ENCODE results near the gene PODXL.

PODXL gene

GRCh38 chr7:131563918-131564317 lies 7.5 kb upstream of the PODXL start:
- no peak for DNase-seq

DNA sequence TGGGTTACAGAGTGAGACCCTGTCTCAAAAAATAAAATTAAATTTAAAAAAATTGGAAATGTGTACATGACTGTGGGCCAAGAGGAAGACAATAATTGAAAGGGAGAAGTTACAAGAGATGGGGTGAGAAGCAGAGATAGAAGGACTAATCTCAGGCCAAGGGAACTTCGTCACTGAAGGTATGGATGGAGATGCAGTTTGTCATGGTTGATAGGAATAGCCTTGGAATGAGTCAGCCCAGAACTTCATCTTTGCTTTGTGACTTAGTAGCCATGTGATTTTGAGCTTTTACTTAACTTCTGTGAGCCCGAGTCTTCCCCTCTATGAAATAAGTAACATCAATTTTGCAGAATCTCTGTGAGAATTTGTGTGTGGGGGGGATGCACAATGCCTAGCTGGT lies 6.5 kb upstream of the PODXL start:
- DNase-seq: no peak

DNA sequence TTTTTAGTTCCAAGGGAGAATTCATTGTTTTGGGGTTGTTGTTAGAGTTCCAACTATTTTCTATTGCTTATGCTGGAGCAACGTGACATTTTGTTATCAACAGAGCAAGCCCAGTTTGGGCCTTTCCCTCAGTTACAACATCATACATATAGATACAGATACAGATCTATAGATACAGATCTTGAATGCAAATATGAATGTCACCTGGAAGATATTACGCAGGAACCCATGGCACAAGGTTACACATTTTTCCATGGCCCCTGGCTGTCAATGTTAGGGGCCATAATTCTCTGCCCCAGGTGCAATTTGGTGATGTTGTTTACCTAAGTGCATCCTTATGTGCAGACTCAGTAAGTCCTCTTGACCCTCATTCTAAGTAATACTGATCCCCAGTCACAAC lies 3.6 kb upstream of the PODXL start:
- no peak for DNase-seq

GRCh38 chr7:131557652-131558385 lies 1.4 kb upstream of the PODXL start:
- no peak for DNase-seq

DNA sequence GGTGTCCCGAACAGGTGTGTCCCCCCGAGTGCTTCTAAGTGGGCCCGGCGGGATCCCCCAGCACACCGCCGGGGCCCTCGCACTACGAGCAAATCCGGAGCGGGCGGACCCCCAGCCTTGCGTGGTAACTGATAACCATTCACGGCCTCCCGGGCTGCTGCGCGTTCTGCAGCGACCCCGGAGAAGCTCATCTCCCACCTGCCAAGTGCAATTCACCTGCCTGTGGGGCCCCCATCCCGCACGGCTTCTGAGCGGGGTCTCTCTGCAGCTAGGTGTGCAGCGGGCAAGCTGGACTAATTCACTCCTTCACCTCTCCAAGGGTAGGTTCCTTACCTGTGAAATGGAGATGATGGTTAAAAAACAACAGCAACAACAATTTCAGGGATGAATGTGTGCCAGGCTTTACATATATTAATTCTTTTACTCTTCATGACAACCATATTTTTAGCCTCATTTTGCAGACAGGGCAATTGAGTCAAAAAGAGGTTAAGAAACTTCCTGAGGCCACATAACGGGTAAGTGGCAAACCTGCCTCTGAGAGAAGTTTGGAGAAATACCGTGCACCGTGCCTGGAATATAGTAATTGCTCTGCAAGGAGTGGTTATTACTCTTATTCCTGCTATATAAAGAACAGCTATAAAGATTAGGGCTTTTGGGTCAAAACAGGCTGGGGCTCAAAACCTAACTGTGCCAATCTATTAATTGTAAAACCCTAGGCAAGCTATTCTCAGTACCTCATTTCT lies 652 bp upstream of the PODXL start:
- DNase-seq: no peak

GRCh38 chr7:131555552-131556052 lies 826 bp downstream of the PODXL start:
- no peak for DNase-seq

DNA sequence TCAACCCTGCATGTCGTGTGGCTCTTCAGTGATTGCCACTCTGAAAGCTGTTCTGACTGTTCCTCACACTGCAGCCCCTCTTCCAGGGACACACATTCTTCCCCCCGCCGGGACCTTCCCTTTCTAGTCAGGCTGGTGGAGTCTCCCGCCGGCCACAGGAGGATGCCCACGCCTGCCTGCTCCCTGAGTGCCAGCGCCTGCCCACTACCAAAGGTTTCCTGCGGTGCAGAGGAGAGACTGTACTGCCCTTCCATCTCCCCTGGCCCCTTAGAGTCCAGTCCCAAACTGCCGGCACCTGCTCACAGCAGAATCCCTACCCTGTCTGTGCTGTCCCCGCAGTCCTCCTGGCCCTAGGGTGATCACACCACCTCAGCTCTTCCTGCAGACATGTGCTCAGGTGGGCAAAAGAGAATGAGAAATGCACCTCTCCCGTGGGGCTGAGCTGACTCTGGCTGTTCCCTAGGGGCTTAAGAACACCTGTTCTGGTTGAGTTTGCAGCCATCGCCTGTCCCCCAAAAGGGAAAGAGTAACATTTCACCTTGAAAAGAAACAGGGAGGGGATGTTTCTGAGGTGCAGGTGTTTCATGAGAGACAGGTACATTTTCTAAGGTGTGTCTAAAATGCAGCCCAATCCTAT lies 1.4 kb downstream of the PODXL start:
- DNase-seq: no peak

GRCh38 chr7:131553931-131554330 lies 2.5 kb downstream of the PODXL start:
- no peak for DNase-seq

- DNase-seq: no peak
These were observed 4.4 kb downstream of the PODXL start for GRCh38 chr7:131552053-131552452.

DNA sequence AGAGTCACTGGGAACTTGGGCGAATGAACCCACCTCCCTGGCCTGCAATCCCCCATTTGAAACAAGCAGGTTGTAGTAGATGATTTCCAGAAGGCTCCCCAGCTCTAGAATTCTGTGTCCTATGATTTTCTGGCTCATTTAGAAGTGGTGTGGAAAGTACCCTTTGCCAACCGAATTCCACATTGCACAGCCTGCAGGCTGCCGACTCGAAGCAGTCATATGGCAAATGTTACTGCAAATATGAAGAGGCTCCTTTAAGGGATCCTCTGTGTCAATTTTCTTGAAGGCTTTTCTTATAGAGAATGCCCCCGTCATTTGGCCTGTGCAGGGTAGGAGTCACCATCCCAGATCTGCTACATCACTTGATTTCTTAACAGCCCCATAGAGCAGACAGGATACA lies 5.6 kb downstream of the PODXL start:
- no peak for DNase-seq

GRCh38 chr7:131548371-131548770 lies 8.1 kb downstream of the PODXL start:
- no peak for DNase-seq

- no peak for DNase-seq
These were observed 8.8 kb downstream of the PODXL start for GRCh38 chr7:131547589-131547988.

- DNase-seq: peak; percentile 30 to 51
These were observed 9.8 kb downstream of the PODXL start for GRCh38 chr7:131546583-131547141.

- no peak for DNase-seq
These were observed 10.3 kb downstream of the PODXL start for GRCh38 chr7:131546126-131546525.

DNA sequence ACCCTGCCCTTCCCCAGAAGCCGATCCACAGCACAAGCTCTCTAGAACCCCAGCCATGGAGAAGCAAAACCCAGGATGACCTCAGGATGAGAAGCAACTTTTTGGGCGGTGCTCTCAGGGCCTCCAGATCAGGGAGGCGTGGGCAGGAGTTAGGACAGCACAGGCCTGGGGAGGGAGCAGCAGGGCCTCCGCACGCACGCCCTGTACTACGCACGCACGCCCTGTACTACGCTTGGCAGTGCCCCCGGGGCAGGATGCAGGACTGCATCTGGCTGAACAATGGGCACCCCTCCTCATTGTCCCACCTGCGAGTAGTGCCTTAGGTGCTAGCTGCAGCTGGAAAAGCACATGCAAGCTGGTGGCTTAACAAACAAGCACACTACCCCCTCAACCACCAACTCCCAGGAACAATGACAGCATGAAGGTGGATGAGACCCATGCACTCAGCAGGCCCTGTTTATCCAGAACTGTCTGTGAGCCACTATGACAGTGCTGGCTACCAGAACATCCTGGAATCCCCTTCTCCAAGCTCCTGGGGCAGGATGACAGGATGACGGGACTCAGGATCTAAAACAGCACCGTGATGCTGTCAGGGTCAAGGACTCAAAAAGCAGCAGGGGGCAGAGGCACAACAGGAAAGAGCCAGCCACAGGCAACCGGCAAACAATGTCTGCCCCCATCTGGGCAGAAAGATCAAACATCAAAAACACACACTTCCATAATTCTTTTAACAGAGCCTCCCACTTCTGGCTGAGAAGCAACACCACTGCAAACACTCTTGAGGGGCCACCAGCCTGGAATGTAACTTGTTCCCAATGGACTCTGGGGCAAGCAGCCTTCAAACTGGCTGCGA lies 11.8 kb downstream of the PODXL start:
- no peak for DNase-seq

DNA sequence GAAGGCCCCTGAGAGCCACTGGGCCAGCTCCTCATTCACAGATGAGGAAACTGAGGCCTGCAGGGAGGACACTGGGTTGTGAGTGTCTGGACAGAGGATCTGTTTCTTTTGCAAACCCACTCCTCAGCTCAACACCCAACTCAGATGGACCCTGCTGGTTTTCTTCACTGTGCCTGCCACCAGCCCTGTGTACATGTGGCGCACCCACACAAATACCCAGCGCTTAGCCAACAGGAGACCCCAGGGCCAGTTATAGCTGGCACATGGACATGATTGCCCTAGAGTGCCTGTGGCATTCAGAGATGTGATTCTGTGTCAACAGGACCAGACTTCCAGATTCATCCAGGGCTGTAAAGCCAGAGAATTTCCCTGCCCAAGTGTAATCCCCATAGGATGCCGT lies 12.4 kb downstream of the PODXL start:
- DNase-seq: no peak

DNA sequence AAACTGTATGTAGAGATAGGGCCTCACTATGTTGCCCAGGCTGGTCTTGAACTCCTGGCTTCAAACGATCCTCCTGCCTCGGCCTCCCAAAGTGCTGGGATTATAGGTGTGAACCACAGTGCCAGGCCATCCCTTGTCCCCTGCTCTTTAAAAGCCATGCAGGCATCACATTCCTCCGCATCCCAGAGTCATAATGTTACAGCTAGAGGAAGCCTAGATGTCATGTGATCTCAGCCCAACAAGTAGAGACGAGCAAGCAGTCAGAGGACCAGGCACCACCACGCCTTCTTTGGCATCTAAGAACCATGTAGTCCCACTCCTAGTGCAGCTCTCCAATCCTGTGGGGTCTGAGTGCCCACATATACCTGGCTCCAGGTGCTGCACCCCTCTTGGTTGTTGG lies 13.1 kb downstream of the PODXL start:
- no peak for DNase-seq

- DNase-seq: no peak
These were observed 15.8 kb downstream of the PODXL start for GRCh38 chr7:131540491-131541162.

DNA sequence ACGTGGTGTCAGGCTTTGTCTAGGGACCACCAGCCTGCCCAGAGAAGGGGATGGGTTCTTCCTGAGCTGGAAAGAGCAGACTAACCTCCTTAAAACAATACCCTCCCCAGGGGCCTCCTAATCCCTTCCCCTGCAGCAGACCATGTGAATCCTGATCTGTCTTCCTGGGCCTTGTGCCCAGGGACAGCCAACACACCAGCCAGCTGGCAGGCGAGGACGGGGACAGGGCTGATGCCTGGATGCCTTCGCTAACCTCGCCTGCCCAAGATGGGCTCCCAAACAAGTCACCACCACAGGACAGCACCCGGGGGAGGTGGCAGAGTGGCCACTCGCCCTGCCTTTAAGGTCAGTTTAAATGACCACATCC lies 17.6 kb downstream of the PODXL start:
- DNase-seq: no peak

DNA sequence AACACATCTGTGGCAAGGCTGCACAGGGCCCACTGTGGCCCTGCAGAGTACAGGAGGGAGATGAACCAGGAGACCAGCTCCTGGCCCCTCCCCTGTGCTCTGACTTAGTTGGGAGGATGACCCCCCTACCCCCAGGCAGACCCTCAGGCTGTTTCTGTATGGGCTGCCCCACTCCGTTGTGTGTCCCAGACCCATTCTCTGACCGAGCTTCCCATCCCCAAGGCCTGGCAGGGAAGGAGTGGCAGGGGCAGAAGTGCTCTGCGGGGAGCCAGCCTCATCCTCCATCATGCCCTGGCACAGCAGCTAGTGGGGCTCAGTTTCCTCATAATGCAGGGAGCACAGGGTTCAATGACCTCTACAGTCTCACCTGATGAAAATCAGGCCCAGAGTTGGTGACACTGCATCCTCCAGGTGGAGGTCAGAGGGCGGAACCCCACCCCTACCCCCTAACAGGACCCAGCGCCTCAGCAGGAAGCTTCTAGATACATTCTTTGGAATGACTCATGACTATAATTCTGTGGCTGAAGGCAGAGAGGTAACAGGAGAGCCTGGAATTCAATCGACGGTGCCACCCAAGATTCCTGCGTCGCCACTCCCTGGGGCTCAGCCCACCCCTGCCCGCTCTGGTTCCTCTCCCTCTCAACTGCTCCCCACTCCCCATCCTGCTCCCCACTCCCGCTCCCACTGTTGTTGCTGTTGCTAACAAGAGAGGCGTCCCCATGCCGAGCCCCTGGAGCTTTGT lies 18.2 kb downstream of the PODXL start:
- DNase-seq: no peak

DNA sequence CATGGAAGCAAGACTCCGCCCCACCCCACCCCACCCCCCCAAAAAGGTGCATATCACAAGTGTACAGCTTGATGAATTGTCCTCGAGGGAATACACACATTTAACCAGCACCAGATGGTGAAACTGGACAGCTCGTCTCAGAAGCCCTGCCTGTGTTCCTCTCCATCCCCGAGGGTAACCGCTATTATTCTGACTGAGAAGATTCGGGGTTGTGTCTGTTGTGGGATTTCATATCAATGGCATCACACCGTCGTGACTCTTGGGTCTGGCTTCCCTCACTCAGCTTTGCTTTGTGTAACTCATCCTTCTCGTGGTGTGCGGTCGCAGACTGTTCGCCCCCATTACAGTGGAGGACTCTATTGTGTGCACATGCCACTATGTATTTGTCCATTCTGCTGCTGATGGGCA lies 18.9 kb downstream of the PODXL start:
- DNase-seq: no peak
